GM12865 (cell line): Measurements from ENCODE around the gene ZNHIT6.

ENCODE experiments used
- DNase-seq: peaks from one replicate; pipeline ENCODE4 v3.0.0; 2010; ENCODE audit warnings: low read depth
- H3K4me3 ChIP-seq: 2 replicates; pipeline ENCODE4 v1.5.1; 2011; ENCODE audit warnings: mild to moderate bottlenecking, low read depth, low read length, control low read depth
- CTCF ChIP-seq: IDR thresholded peaks from 2 replicates; pipeline ENCODE4 v1.5.1; 2011; ENCODE audit warnings: low read length, control low read depth, low read depth, inconsistent platforms; ENCODE audit not compliant: insufficient read depth; ENCODE audit errors: missing control alignments

The ZNHIT6 gene

GRCh38 chr1:85599681-85600080 lies 108.6 kb downstream of the ZNHIT6 start:
- no peak for DNase-seq
- no peak for TF ChIP-seq CTCF

More at GRCh38 chr1:85599681-85600080, 108.6 kb downstream of the ZNHIT6 start:
- no peak overlapping the region for H3K4me3 ChIP-seq
